IPS-20b (cell line): ENCODE data around the gene TSHZ3.

Experiments
- H3K27ac ChIP-seq: one replicate; pipeline ENCODE4 v1.5.1; 2013; ENCODE audit warnings: low read length
- H3K27me3 ChIP-seq: 2 replicates; pipeline ENCODE4 v1.6.1; 2013; ENCODE audit warnings: mild to moderate bottlenecking, low read length, inconsistent platforms; ENCODE audit not compliant: insufficient read depth
- H3K36me3 ChIP-seq: 2 replicates; pipeline ENCODE4 v1.6.1; 2013; ENCODE audit warnings: low read depth, mild to moderate bottlenecking, inconsistent platforms, low read length, moderate library complexity; ENCODE audit not compliant: insufficient read depth
- H3K4me1 ChIP-seq: 2 replicates; pipeline ENCODE4 v1.6.1; 2013; ENCODE audit warnings: mild to moderate bottlenecking, control low read depth, inconsistent platforms, low read length, moderate library complexity; ENCODE audit not compliant: insufficient read depth
- H3K4me3 ChIP-seq: 2 replicates; pipeline ENCODE4 v1.5.1; 2013; ENCODE audit warnings: mild to moderate bottlenecking, low read length, inconsistent platforms
- H3K9ac ChIP-seq: 2 replicates; pipeline ENCODE4 v1.6.1; 2013; ENCODE audit warnings: low read depth, mild to moderate bottlenecking, inconsistent platforms, low read length, moderate library complexity
- H3K9me3 ChIP-seq: 2 replicates; pipeline ENCODE4 v1.6.1; 2013; ENCODE audit warnings: mild to moderate bottlenecking, low read depth, low read length, inconsistent platforms; ENCODE audit not compliant: insufficient read depth

The TSHZ3 gene

DNA sequence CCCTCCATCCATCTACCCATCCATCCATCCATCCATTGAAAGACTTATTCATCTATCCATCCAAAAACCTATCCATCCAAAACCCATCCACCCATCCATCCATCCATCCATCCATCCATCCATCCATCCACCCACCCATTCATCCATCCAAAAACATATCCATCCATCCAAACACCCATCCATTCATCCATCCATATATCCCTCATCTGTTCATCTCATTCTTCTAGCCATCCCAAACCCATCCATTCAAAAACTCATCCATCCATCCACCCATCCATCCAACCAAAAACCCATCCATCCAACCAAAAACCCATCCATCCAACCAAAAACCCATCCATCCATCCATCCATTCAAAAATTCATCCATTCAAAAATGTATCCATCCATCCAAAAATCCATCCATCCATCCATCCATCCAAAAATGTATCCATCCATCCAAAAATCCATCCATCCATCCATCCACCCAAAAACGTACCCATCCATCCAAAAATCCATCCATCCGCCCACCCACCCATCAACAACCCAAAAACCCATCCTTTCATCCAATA is 56.5 kb downstream of the TSHZ3 start:
- no peaks in the 10 kb centered on the region for H3K36me3 ChIP-seq

DNA sequence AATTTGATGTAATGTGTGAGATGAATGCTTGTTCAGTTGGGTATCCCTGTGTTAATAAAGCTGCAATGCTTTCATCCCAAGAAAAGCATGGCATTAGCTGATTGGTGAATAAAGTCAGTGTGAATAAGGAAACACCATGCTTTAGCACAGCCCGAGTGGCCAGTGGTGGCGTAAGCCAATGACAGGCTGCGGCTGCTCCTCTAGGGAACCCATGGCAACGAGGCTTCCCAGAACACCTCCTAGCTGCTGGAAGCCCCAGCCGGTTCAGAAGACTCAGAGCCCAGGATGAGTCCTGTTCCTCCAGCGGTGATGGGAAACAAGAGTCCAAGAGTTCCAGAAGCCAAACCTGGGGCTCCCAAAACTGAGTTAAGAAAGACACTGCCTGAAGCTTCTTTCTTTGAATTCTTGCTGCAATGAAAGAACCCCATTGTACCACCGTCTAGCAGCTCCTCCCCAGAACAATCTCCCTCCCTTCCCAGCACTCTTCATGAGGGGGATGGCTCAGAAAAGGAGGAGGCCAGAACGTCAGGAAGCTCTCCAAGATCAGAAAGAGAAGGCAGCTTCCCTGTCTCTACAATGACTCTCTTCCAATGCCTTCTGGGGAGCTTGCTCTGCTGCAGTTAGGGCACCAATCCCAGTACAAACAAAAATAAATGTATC is 58.2 kb downstream of the TSHZ3 start:
- Histone ChIP-seq H3K4me1 (no peaks in the 10 kb centered on the region), H3K9me3 (no peaks in the 10 kb centered on the region), H3K27ac (no peak overlapping the region), H3K4me3 (no peak overlapping the region), H3K9ac (no peak overlapping the region), H3K27me3 (no peaks in the 10 kb centered on the region), H3K36me3 (no peaks in the 10 kb centered on the region)

More for the DNA sequence above, 56.5 kb downstream of the TSHZ3 start:
- no peak overlapping the region for H3K9ac ChIP-seq
- no peaks in the 10 kb centered on the region for H3K9me3 ChIP-seq
- H3K4me3 ChIP-seq: no peak overlapping the region
- no peaks in the 10 kb centered on the region for H3K27me3 ChIP-seq
- no peaks in the 10 kb centered on the region for H3K4me1 ChIP-seq
- H3K27ac ChIP-seq: no peak overlapping the region

DNA sequence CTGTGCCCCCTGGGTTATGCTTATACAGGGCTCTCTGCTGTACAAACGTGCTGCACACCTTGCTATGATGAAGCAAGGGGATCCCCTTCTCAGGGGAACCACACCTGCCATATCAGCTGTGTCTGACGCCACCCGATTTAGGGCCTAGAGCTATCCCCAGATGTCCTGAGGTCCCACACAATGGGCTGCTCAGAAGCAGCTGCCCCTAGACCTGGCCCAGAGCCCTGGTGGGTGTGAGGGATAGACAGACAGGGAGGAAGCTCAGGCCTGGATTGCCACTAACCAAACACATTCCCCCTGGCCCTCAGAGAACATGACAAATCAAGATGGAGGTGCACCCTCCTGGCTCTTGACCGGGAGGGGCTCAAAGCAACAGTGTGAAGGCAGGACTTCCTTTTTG is 59.3 kb downstream of the TSHZ3 start:
- H3K36me3 ChIP-seq: no peaks in the 10 kb centered on the region
- H3K27me3 ChIP-seq: no peaks in the 10 kb centered on the region
- no peaks in the 10 kb centered on the region for H3K9me3 ChIP-seq
- no peak overlapping the region for H3K4me3 ChIP-seq
- H3K4me1 ChIP-seq: no peaks in the 10 kb centered on the region
- no peak overlapping the region for H3K9ac ChIP-seq
- H3K27ac ChIP-seq: no peak overlapping the region

DNA sequence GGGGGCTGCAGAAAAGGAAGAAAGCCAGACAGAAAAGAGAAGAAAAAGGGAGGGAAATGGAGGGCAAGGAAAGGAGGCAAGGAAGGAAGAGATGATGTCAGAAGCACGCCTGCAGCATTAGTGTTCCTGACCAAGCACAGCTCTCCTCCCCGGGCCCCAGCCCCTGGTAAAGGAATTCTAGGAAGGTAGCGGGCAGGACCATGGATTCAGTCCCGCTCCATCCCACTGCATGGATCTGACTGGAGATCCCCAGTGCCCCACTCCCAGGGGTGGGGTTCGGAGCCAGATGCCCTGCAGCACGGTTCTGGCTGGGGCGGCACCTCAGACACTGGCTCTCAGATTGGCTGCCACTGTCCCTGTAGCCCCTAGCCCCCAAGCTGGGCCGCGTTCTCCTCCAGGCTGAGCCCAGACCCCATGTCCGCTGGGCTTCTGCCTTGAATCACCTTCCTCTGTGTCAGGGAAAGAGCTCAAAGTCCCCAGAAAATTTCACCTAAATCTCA is 59.8 kb downstream of the TSHZ3 start:
- no peaks in the 10 kb centered on the region for H3K4me1 ChIP-seq
- no peaks in the 10 kb centered on the region for H3K9me3 ChIP-seq
- no peaks in the 10 kb centered on the region for H3K27me3 ChIP-seq
- H3K9ac ChIP-seq: no peak overlapping the region
- H3K36me3 ChIP-seq: no peaks in the 10 kb centered on the region
- H3K27ac ChIP-seq: no peak overlapping the region
- no peak overlapping the region for H3K4me3 ChIP-seq

DNA sequence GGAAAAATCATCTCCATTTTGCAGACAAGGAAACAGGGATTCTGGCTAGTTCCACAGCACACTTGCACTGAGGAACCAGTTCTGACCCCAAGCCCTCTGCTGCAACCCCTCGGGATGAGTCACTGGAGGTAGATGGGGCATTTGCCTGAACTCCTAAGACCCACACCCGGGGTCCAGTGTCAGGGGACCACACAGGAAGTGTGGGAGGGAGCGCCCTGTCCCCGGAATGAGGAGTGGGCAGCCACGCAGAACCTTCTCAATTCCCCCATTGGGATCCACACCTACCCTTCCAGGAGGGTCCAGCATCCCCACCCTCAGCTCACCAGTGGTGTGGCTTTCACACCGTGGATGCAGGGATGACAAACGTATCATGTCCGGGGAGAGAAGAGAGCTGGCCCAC is 62.7 kb downstream of the TSHZ3 start:
- no peaks in the 10 kb centered on the region for H3K27me3 ChIP-seq

DNA sequence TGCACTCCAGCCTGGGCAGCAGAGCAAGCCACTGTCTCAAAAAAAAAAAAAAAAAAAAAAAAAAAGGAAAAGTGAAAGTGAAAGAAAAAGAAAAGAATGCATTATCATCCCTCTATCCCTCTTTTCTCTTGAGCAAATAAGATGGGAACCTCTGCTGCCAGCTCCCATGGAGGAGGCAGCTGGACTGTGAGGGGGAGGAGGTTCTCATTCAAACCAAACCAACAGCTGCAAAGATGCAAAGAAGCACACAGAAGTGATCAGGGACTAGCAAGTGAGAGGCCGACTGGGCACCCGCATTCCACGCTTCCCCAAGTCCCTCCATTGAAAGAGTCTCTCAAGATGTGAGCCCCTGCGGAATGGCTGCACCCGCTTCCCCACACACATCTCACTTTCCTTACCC is 63.5 kb downstream of the TSHZ3 start:
- Histone ChIP-seq H3K9ac (no peak overlapping the region), H3K27me3 (no peaks in the 10 kb centered on the region), H3K4me3 (no peak overlapping the region), H3K9me3 (no peaks in the 10 kb centered on the region), H3K36me3 (no peaks in the 10 kb centered on the region), H3K4me1 (peaks cover 5% of the 10 kb centered on the region), H3K27ac (no peak overlapping the region)

More for the DNA sequence above, 62.7 kb downstream of the TSHZ3 start:
- Histone ChIP-seq H3K27ac (no peak overlapping the region), H3K9me3 (no peaks in the 10 kb centered on the region), H3K9ac (no peak overlapping the region), H3K36me3 (no peaks in the 10 kb centered on the region), H3K4me3 (no peak overlapping the region), H3K4me1 (peaks cover 5% of the 10 kb centered on the region)

DNA sequence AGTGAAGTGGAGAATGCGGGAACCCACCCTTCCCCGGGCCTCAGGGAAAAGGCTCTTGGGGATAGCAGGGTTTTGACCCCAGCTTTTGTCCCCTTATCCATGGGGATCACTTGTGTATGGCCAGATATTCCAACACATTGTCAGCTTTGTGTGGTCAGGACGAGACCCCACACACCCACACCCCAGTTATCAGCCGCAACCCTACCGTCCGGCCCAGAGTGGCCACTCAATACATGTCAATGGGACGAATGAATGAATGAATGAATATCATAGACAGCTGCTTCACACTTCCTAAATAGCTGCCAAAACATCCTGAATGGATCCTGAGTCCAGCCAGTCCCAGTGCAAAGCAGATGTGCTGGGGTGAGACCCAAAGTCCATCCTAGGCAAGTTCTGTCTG is 64.6 kb downstream of the TSHZ3 start:
- no peaks in the 10 kb centered on the region for H3K27me3 ChIP-seq
- H3K36me3 ChIP-seq: no peaks in the 10 kb centered on the region
- H3K4me3 ChIP-seq: no peak overlapping the region
- H3K9ac ChIP-seq: no peak overlapping the region
- no peaks in the 10 kb centered on the region for H3K9me3 ChIP-seq
- H3K4me1 ChIP-seq: peaks cover 5% of the 10 kb centered on the region
- no peak overlapping the region for H3K27ac ChIP-seq

DNA sequence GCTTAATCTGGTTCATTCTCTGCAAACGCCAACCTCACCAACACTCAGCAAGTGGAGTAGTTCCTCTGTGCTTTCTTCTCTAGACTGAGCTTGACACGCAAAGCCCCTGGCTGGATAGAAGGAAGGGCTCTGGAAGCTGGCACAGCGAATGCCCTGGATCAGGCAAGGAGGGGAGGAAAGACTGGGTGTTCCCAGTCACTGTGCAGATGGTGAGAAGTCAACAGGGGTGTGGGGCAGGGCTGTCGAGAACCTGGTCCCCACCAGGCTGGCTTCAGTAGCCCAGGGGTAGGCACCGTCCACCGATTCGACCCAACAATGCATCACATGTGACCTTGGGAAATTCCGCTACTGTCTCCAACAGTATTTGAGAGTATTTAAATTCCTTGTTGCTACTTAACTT is 65.5 kb downstream of the TSHZ3 start:
- no peak overlapping the region for H3K4me3 ChIP-seq
- no peak overlapping the region for H3K27ac ChIP-seq
- H3K9me3 ChIP-seq: no peaks in the 10 kb centered on the region
- H3K36me3 ChIP-seq: no peaks in the 10 kb centered on the region
- no peak overlapping the region for H3K9ac ChIP-seq
- peaks cover 5% of the 10 kb centered on the region for H3K4me1 ChIP-seq
- H3K27me3 ChIP-seq: no peaks in the 10 kb centered on the region

DNA sequence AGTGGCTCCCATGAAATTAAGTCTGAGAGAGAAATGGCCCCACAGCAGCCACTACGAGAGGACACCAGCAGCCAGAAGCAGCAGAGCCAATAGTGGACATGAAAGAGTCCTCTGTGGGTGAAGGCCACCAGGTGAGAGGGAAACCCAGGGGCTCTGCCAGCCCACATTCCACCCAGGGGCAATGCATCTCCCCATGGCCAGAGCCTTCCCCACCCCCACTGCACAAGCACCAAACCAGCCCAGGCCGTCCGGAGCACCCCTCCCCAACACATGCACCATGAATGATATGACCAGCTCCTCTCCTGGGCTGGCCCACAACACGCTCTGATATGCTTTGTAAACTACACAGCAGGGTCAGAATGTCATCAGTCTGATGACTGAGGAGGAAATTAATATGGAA is 66.9 kb downstream of the TSHZ3 start:
- H3K36me3 ChIP-seq: 0 out of 2 replicates have a peak, but pooled peaks cover 4% of the 10 kb centered on the region
- H3K9me3 ChIP-seq: no peaks in the 10 kb centered on the region
- no peaks in the 10 kb centered on the region for H3K27me3 ChIP-seq
- no peak overlapping the region for H3K4me3 ChIP-seq
- no peak overlapping the region for H3K9ac ChIP-seq
- H3K4me1 ChIP-seq: peaks cover 5% of the 10 kb centered on the region
- no peak overlapping the region for H3K27ac ChIP-seq

DNA sequence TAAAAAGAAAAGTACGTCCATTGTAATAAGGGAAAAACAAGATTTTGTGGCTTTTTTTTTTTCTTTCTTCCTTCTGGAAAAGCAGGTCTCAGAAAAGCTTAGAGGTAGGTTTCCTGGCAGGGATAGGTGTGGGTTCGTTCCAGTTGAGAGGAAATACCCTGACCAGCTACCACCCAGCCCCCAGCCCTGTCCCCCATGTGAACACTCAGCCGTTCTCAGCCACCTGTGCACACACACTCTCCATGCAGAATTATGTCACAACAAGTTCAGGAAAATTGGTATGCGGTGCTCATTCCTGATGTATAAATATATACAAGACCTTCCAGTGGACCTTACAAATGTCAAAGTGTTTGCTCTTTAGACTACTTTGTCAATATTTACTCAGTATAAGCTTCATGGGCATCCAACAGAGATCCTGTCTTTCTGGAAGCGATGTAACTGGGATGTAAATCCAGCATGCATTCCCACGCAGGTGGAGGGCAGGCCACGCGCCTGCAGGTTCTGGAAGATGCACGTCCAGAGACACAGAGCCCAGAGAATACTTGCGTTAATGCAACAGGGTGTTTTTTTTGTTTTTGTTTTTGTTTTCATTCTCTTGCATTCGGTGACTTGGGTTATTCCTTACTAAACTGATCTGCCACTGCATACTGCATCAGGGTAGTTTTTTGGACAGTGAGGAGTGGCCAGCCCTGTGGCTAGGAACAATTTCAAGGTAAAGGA is 68.8 kb downstream of the TSHZ3 start:
- H3K9me3 ChIP-seq: no peaks in the 10 kb centered on the region
- H3K9ac ChIP-seq: no peak overlapping the region
- H3K36me3 ChIP-seq: 0 out of 2 replicates have a peak, but pooled peaks cover 4% of the 10 kb centered on the region
- H3K4me3 ChIP-seq: no peak overlapping the region
- no peak overlapping the region for H3K27ac ChIP-seq
- H3K27me3 ChIP-seq: no peaks in the 10 kb centered on the region
- peaks cover 5% of the 10 kb centered on the region for H3K4me1 ChIP-seq

DNA sequence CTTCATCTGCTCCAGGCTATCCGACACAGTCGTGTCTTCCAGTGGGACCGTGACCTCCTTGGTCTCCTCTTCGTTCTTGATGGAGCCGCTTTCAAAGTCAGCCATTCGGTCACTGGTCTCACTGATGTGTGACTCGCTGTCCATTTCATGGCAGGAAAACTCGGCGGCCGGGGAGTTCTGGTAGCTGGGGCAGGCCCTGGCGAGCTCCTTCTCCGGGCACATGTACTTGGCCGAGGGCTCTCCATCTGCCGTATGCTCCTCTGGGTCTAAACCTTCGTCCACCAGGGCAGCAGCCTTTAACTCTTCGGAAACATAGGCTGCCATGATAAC is 69.8 kb downstream of the TSHZ3 start:
- 0 out of 2 replicates have a peak, but pooled peaks cover 4% of the 10 kb centered on the region for H3K36me3 ChIP-seq
- H3K4me1 ChIP-seq: peaks cover 6% of the 10 kb centered on the region
- H3K27ac ChIP-seq: no peak overlapping the region
- no peaks in the 10 kb centered on the region for H3K9me3 ChIP-seq
- H3K9ac ChIP-seq: no peak overlapping the region
- no peak overlapping the region for H3K4me3 ChIP-seq
- H3K27me3 ChIP-seq: no peaks in the 10 kb centered on the region
